H9 (cell line): ENCODE measurements around the gene ATP8A2. TPM values are rescaled to one million over a fixed set of nuclear protein-coding genes. Genes with fewer than 3 reads are reported as not detected.
A peak's percentile ranks its signal among the peaks of the same experiment; 100 is the strongest.

Source experiments
- DNase-seq: peaks from one replicate; pipeline ENCODE4 v3.0.0-alpha.2; 2017
- H2AFZ ChIP-seq: one replicate; pipeline ENCODE4 v1.6.1; 2013; ENCODE audit warnings: mild to moderate bottlenecking, low read length, control low read depth, moderate library complexity
- H2AK5ac ChIP-seq: 2 replicates; pipeline ENCODE4 v1.6.1; 2013; ENCODE audit warnings: low read length, control low read depth, mixed read lengths; ENCODE audit not compliant: insufficient read length
- H2BK120ac ChIP-seq: one replicate; pipeline ENCODE4 v1.6.1; 2013; ENCODE audit warnings: low read depth, mild to moderate bottlenecking, low read length, control low read depth, inconsistent platforms; ENCODE audit not compliant: poor library complexity, severe bottlenecking
- H2BK12ac ChIP-seq: 2 replicates; pipeline ENCODE4 v1.6.1; 2013; ENCODE audit warnings: low read length, control low read depth, mixed read lengths, low read depth; ENCODE audit not compliant: insufficient read length
- H2BK15ac ChIP-seq: 2 replicates; pipeline ENCODE4 v1.6.1; 2013; ENCODE audit warnings: low read depth, low read length, control low read depth
- H2BK20ac ChIP-seq: one replicate; pipeline ENCODE4 v1.6.1; 2013; ENCODE audit warnings: low read depth, mild to moderate bottlenecking, low read length, control low read depth, inconsistent platforms; ENCODE audit not compliant: poor library complexity, severe bottlenecking
- H2BK5ac ChIP-seq: 2 replicates; pipeline ENCODE4 v1.6.1; 2013; ENCODE audit warnings: low read length, control low read depth, mixed read lengths; ENCODE audit not compliant: insufficient read length
- H3K14ac ChIP-seq: 2 replicates; pipeline ENCODE4 v1.6.1; 2013; ENCODE audit warnings: low read length, control low read depth; ENCODE audit not compliant: insufficient read depth
- H3K18ac ChIP-seq: 2 replicates; pipeline ENCODE4 v1.6.1; 2013; ENCODE audit warnings: low read depth, mild to moderate bottlenecking, mixed read lengths, low read length, control low read depth; ENCODE audit not compliant: insufficient read length
- H3K23ac ChIP-seq: 2 replicates; pipeline ENCODE4 v1.6.1; 2013; ENCODE audit warnings: low read length, control low read depth, mixed read lengths, low read depth; ENCODE audit not compliant: insufficient read length
- H3K23me2 ChIP-seq: 2 replicates; pipeline ENCODE4 v1.6.1; 2013; ENCODE audit warnings: low read depth, mild to moderate bottlenecking, mixed read lengths, low read length, control low read depth; ENCODE audit not compliant: insufficient read length, poor library complexity, severe bottlenecking
- H3K27ac ChIP-seq: 2 replicates; pipeline ENCODE4 v1.5.1; 2013; ENCODE audit warnings: low read length, control low read depth, mixed read lengths, low read depth; ENCODE audit not compliant: insufficient read length
- H3K27me3 ChIP-seq: 2 replicates; pipeline ENCODE4 v1.6.1; 2013; ENCODE audit warnings: low read length, control low read depth, inconsistent platforms; ENCODE audit not compliant: insufficient read depth
- H3K4ac ChIP-seq: 2 replicates; pipeline ENCODE4 v1.6.1; 2013; ENCODE audit warnings: low read depth, mild to moderate bottlenecking, control low read depth, inconsistent platforms, low read length, moderate library complexity
- H3K4me1 ChIP-seq: 2 replicates; pipeline ENCODE4 v1.6.1; 2013; ENCODE audit warnings: low read length, control low read depth, inconsistent platforms; ENCODE audit not compliant: insufficient read depth
- H3K4me2 ChIP-seq: 2 replicates; pipeline ENCODE4 v1.6.1; 2013; ENCODE audit warnings: low read length, control low read depth, mixed read lengths; ENCODE audit not compliant: insufficient read length, insufficient read depth
- H3K56ac ChIP-seq: 2 replicates; pipeline ENCODE4 v1.6.1; 2013; ENCODE audit warnings: low read depth, mild to moderate bottlenecking, mixed read lengths, low read length, control low read depth; ENCODE audit not compliant: insufficient read length
- H3K79me1 ChIP-seq: 2 replicates; pipeline ENCODE4 v1.6.1; 2013; ENCODE audit warnings: low read depth, mild to moderate bottlenecking, moderate library complexity, low read length, control low read depth, inconsistent platforms; ENCODE audit not compliant: insufficient read depth, poor library complexity, severe bottlenecking
- H3K79me2 ChIP-seq: 2 replicates; pipeline ENCODE4 v1.6.1; 2013; ENCODE audit warnings: low read length, control low read depth, inconsistent platforms; ENCODE audit not compliant: insufficient read depth
- H3K9ac ChIP-seq: 2 replicates; pipeline ENCODE4 v1.6.1; 2013; ENCODE audit warnings: low read length, control low read depth, mixed read lengths; ENCODE audit not compliant: insufficient read length; ENCODE audit errors: extremely low read depth
- H3K9me3 ChIP-seq: one replicate; pipeline ENCODE4 v1.6.1; 2013; ENCODE audit warnings: low read depth, low read length, inconsistent platforms; ENCODE audit not compliant: control insufficient read depth
- H3T11ph ChIP-seq: one replicate; pipeline ENCODE4 v1.6.1; 2013; ENCODE audit warnings: mild to moderate bottlenecking, low read length, control low read depth, inconsistent platforms
- H4K20me1 ChIP-seq: one replicate; pipeline ENCODE4 v1.6.1; 2013; ENCODE audit not compliant: control insufficient read depth, insufficient read length, insufficient read depth
- H4K5ac ChIP-seq: 2 replicates; pipeline ENCODE4 v1.6.1; 2013; ENCODE audit warnings: low read depth, mild to moderate bottlenecking, mixed read lengths, low read length, control low read depth; ENCODE audit not compliant: insufficient read length
- H4K8ac ChIP-seq: replicated peaks from 2 replicates; pipeline ENCODE4 v1.6.1; 2013; ENCODE audit warnings: low read length, control low read depth, mixed read lengths, low read depth; ENCODE audit not compliant: insufficient read length
- H4K91ac ChIP-seq: 2 replicates; pipeline ENCODE4 v1.6.1; 2013; ENCODE audit warnings: low read depth, mild to moderate bottlenecking, moderate library complexity, mixed read lengths, low read length, control low read depth; ENCODE audit not compliant: insufficient read length
- H3K27ac Mint-ChIP-seq, 3 experiments: 2 replicates in 2 of 3; 3 replicates in 1 of 3; pipeline ENCODE4 v1.8.0; 2020 to 2021; ENCODE audit warnings: mixed read lengths in 3 of 3, mild to moderate bottlenecking in 1 of 3, moderate library complexity in 1 of 3
- H3K27me3 Mint-ChIP-seq: 2 replicates; pipeline ENCODE4 v1.8.0; 2021; ENCODE audit warnings: low read depth, mild to moderate bottlenecking, moderate library complexity, mixed read lengths
- H3K36me3 Mint-ChIP-seq, 3 experiments: 2 replicates in 2 of 3; 3 replicates in 1 of 3; pipeline ENCODE4 v1.8.0; 2020 to 2021; ENCODE audit warnings: low read depth in 3 of 3, mixed read lengths in 3 of 3; ENCODE audit not compliant: insufficient read depth in 1 of 3
- H3K4me1 Mint-ChIP-seq, 2 experiments: 2 replicates each; pipeline ENCODE4 v1.8.0; 2020; ENCODE audit warnings: mixed read lengths in 2 of 2
- H3K4me3 Mint-ChIP-seq, 2 experiments: 2 replicates in 1 of 2; 3 replicates in 1 of 2; pipeline ENCODE4 v1.8.0; 2020 to 2021; ENCODE audit warnings: mild to moderate bottlenecking in 2 of 2, mixed read lengths in 2 of 2, moderate library complexity in 1 of 2
- H3K9me3 Mint-ChIP-seq, 2 experiments: 2 replicates in 1 of 2; 3 replicates in 1 of 2; pipeline ENCODE4 v1.8.0; 2020; ENCODE audit warnings: mild to moderate bottlenecking in 2 of 2, mixed read lengths in 2 of 2, moderate library complexity in 1 of 2
- WGBS: extraction: QIAGEN DNeasy Blood & Tissue Kit; methylation state at CpG from one replicate; pipeline ENCODE4 v1.1.7; 2013; ENCODE audit warnings: missing lambda C conversion rate, low lambda C conversion rate, mixed read lengths; ENCODE audit not compliant: insufficient read length; ENCODE audit errors: extremely low coverage; 5-methylcytosine and 5-hydroxymethylcytosine counted together
- total RNA-seq: library from RNA; stranded (reverse); gene quantifications from 2 replicates; pipeline ENCODE4 v1.2.1, GENCODE V29; 2021
- TF ChIP-seq, protein P1 (sequence below): fragments of 200-600 bp; sonication (generic); conservative IDR thresholded peaks from 3 replicates; pipeline ENCODE4 v1.8.0; 2021; ENCODE audit warnings: antibody characterized with exemption, mild to moderate bottlenecking

ATP8A2 gene
- total RNA-seq, 1 experiment from 2014 or later = 18.2 TPM

DNA sequence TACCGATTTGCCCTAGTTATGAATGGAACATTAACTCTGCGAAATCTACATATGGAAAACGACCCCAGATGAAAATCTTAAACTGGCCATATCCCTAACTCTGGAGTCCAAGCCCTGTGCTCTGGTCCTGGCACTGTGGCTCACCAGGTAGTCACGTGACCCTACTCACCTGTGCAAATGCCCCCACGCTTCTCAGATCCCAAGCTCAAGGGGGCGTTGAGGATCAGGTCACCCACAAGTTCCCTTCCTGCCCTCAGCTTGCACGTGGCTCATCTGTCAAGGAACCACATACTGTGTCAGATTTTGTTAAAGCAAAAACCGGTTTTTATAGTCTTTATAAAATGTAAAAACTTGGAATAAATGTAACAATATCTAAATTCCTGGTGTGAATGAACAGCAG is 356.0 kb downstream of the ATP8A2 start:
- H4K91ac ChIP-seq = no peak overlapping the region
- no peak for DNase-seq
- no CpG with 5 or more reads among the region's 8 CpGs for WGBS

More for the DNA sequence above, 356.0 kb downstream of the ATP8A2 start:
- H3K9me3 Mint-ChIP-seq = no peaks in the 10 kb centered on the region
- no peak overlapping the region for H4K5ac ChIP-seq
- no peak overlapping the region for H3K27ac ChIP-seq
- H4K20me1 ChIP-seq = no peaks in the 10 kb centered on the region
- no peak overlapping the region; a peak in 1 of 7 replicates for H3K27ac Mint-ChIP-seq
- no peak overlapping the region for H3K14ac ChIP-seq
- no peak overlapping the region for H3K4me2 ChIP-seq
- H3T11ph ChIP-seq = no peak overlapping the region
- H3K9me3 ChIP-seq = no peaks in the 10 kb centered on the region
- no peak overlapping the region for H3K56ac ChIP-seq
- H3K23ac ChIP-seq = no peak overlapping the region
- H2BK15ac ChIP-seq = no peak overlapping the region
- no peak overlapping the region for H3K18ac ChIP-seq
- H3K4me1 ChIP-seq = no peaks in the 10 kb centered on the region; the same call in 1 of the 2 replicates
- H3K79me1 ChIP-seq = no peaks in the 10 kb centered on the region
- H2BK20ac ChIP-seq = no peak overlapping the region
- TF ChIP-seq, protein P1, sequence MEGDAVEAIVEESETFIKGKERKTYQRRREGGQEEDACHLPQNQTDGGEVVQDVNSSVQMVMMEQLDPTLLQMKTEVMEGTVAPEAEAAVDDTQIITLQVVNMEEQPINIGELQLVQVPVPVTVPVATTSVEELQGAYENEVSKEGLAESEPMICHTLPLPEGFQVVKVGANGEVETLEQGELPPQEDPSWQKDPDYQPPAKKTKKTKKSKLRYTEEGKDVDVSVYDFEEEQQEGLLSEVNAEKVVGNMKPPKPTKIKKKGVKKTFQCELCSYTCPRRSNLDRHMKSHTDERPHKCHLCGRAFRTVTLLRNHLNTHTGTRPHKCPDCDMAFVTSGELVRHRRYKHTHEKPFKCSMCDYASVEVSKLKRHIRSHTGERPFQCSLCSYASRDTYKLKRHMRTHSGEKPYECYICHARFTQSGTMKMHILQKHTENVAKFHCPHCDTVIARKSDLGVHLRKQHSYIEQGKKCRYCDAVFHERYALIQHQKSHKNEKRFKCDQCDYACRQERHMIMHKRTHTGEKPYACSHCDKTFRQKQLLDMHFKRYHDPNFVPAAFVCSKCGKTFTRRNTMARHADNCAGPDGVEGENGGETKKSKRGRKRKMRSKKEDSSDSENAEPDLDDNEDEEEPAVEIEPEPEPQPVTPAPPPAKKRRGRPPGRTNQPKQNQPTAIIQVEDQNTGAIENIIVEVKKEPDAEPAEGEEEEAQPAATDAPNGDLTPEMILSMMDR = peak; percentile 14; the same call in 1 of the 3 replicates
- H3K23me2 ChIP-seq = no peaks in the 10 kb centered on the region
- H4K8ac ChIP-seq = no peak overlapping the region
- peaks cover 13 to 17% of the 10 kb centered on the region in 2 experiments for H3K4me1 Mint-ChIP-seq
- no peak overlapping the region for H3K4me3 Mint-ChIP-seq
- no peaks in the 10 kb centered on the region for H3K27me3 ChIP-seq
- no peak overlapping the region for H2AFZ ChIP-seq
- no peak overlapping the region for H2BK5ac ChIP-seq
- no peaks in the 10 kb centered on the region for H3K36me3 Mint-ChIP-seq
- no peaks in the 10 kb centered on the region; the same call in 1 of the 2 replicates for H3K27me3 Mint-ChIP-seq
- H2BK12ac ChIP-seq = no peak overlapping the region
- no peak overlapping the region for H3K4ac ChIP-seq
- no peaks in the 10 kb centered on the region for H3K79me2 ChIP-seq
- H3K9ac ChIP-seq = no peak overlapping the region
- no peak overlapping the region for H2AK5ac ChIP-seq
- no peak overlapping the region for H2BK120ac ChIP-seq
